K562 (cell line): ENCODE results near the gene OR52J3. TPM values are rescaled to one million over a fixed set of nuclear protein-coding genes. Genes with fewer than 3 reads are reported as not detected.

Experiments used
- ATAC-seq: fragments of 200-7000 bp; cut with Tn5 transposase; 3 replicates; pipeline ENCODE4 v1.9.1; 2020; ENCODE audit warnings: moderate library complexity
- BruUV-seq: library from RNA; stranded (reverse); fragments of 400-500 nt; replicated peaks from 2 replicates; lab custom pipeline; 2021; lab: Mats Ljungman, UMichigan
- CTCF ChIA-PET: fragments of 300-600 bp; formaldehyde crosslinking; extraction: SDS; loops from one replicate; lab custom pipeline; 2021; ENCODE audit warnings: low intra/inter-chr PET ratio; lab: Yijun Ruan, JAX
- POLR2A ChIA-PET: fragments of 300-600, 350-650 bp; sonication (Branson Sonifier 250); formaldehyde crosslinking; extraction: SDS; loops from one replicate; lab custom pipeline; 2021; ENCODE audit warnings: antibody characterized with exemption, inconsistent platforms; lab: Yijun Ruan, JAX
- DNase-seq, 4 experiments: peaks; one replicate each; pipeline versions ENCODE4 v3.0.0 to v3.0.0-alpha.2; 2011 to 2018; ENCODE audit warnings: low spot score in 3 of 4, mixed read lengths in 3 of 4; ENCODE audit errors: extremely low read depth in 1 of 4
- FAIRE-seq: peaks from 2 replicates; lab custom pipeline; 2011; peaks lifted over from hg19 to GRCh38; lab: Jason Lieb, UNC
- H2AFZ ChIP-seq: 2 replicates; pipeline ENCODE4 v1.6.0; 2011; ENCODE audit warnings: low read depth, low read length, control low read depth, inconsistent platforms
- H3K27ac ChIP-seq: fragments of 200-600 bp; 3 replicates; pipeline ENCODE4 v1.8.0; 2011; ENCODE audit warnings: low read depth, mild to moderate bottlenecking, control low read depth, inconsistent platforms, low read length, moderate library complexity, mixed read lengths; ENCODE audit errors: extremely low read depth
- H3K27me3 ChIP-seq, 2 experiments: fragments of 300-600 bp in 1 of 2; 2 replicates in 1 of 2; 3 replicates in 1 of 2; pipeline versions ENCODE4 v1.6.0 to v1.8.0; 2011; ENCODE audit warnings: inconsistent platforms in 2 of 2, low read length in 2 of 2, mild to moderate bottlenecking in 1 of 2, mixed read lengths in 1 of 2, moderate library complexity in 1 of 2; ENCODE audit not compliant: control insufficient read depth in 2 of 2, insufficient read depth in 2 of 2
- H3K36me3 ChIP-seq: fragments of 300-600 bp; 3 replicates; pipeline ENCODE4 v1.8.0; 2011; ENCODE audit warnings: mild to moderate bottlenecking, low read length, inconsistent platforms; ENCODE audit not compliant: control insufficient read depth, insufficient read depth
- H3K4me1 ChIP-seq, 2 experiments: fragments of 200-600 bp in 1 of 2; replicated peaks in 1 of 2; 2 replicates in 1 of 2; 3 replicates in 1 of 2; pipeline versions ENCODE4 v1.5.1 to v1.8.0; 2011; ENCODE audit warnings: inconsistent platforms in 2 of 2, low read length in 2 of 2, mild to moderate bottlenecking in 1 of 2, mixed read lengths in 1 of 2, moderate library complexity in 1 of 2; ENCODE audit not compliant: control insufficient read depth in 2 of 2, insufficient read depth in 2 of 2
- H3K4me2 ChIP-seq: 2 replicates; pipeline ENCODE4 v1.6.1; 2011; ENCODE audit warnings: low read length, control low read depth, inconsistent platforms, mixed read lengths; ENCODE audit not compliant: insufficient read depth
- H3K4me3 ChIP-seq: fragments of 200-600 bp; sonication (generic), shearing (Covaris generic); 2 replicates; pipeline ENCODE4 v1.5.1; 2016; ENCODE audit warnings: control low read depth, inconsistent platforms
- H3K79me2 ChIP-seq: fragments of 200-600 bp; 3 replicates; pipeline ENCODE4 v1.8.0; 2011; ENCODE audit warnings: low read length, inconsistent platforms; ENCODE audit not compliant: control insufficient read depth, insufficient read depth
- H3K9ac ChIP-seq, 2 experiments: 2 replicates each; pipeline versions ENCODE4 v1.6.0 to v1.6.1; 2011; ENCODE audit warnings: low read depth in 2 of 2, low read length in 2 of 2, control low read depth in 1 of 2, inconsistent platforms in 1 of 2, mild to moderate bottlenecking in 1 of 2, mixed read lengths in 1 of 2; ENCODE audit not compliant: insufficient read depth in 1 of 2
- H3K9me1 ChIP-seq: one replicate; pipeline ENCODE4 v1.6.0; 2011; ENCODE audit warnings: inconsistent platforms, mild to moderate bottlenecking, low read length, moderate library complexity; ENCODE audit not compliant: control insufficient read depth, insufficient read depth
- H3K9me3 ChIP-seq: replicated peaks from 2 replicates; pipeline ENCODE4 v1.5.1; 2011; ENCODE audit warnings: low read depth, low read length, inconsistent platforms; ENCODE audit not compliant: control insufficient read depth, insufficient read depth
- H4K20me1 ChIP-seq: replicated peaks from 2 replicates; pipeline ENCODE4 v1.6.1; 2011; ENCODE audit warnings: low read length, inconsistent platforms, mixed read lengths; ENCODE audit not compliant: control insufficient read depth, insufficient read depth
- GTF3C2 ChIP-seq: IDR thresholded peaks from 3 replicates; pipeline ENCODE4 v1.6.1; 2011; ENCODE audit warnings: borderline replicate concordance, mild to moderate bottlenecking, moderate library complexity; ENCODE audit not compliant: insufficient read length; ENCODE audit errors: extremely low read depth
- MCM5 ChIP-seq: fragments of 450-650 bp; IDR thresholded peaks from 2 replicates; pipeline ENCODE4 v1.6.1; 2016; ENCODE audit warnings: low read depth
- ZNF561 ChIP-seq: fragments of 450-650 bp; formaldehyde crosslinking; conservative IDR thresholded peaks from 2 replicates; pipeline ENCODE4 v1.4.0; 2020; ENCODE audit warnings: mild to moderate bottlenecking, moderate library complexity
- WGBS: fragments of 100-300 bp; shearing (Covaris generic); methylation state at CpG from one replicate; pipeline ENCODE4 v1.1.6; 2016; ENCODE audit warnings: low coverage, mixed read lengths; ENCODE audit not compliant: insufficient coverage; ENCODE audit errors: missing lambda C conversion rate; 5-methylcytosine and 5-hydroxymethylcytosine counted together
- in situ Hi-C: fragments of 300-500 bp; cut with MboI; formaldehyde crosslinking; loops from 4 replicates; pipeline ENCODE4 v1.15.0; 2018; ENCODE audit warnings: inconsistent platforms, mixed read lengths
- intact Hi-C: fragments of 100-400 bp; cut with micrococcal nuclease; formaldehyde crosslinking; loops from 2 replicates; pipeline ENCODE4 v1.14.2; 2022
- polyA plus RNA-seq, 8 experiments: library from polyadenylated mRNA; depleted of rRNA in 4 of 8; stranded (reverse) in 5 of 8; unstranded in 3 of 8; fragments of >200 nt; fragmentation: Nextera tagmentation in 2 of 8; fragmentation: Illumina TruSeq in 1 of 8; extraction: Ambion mirVana in 2 of 8; extraction: Trizol in 1 of 8; gene quantifications; 2 replicates each; pipeline versions ENCODE4 v1.2.1 to v1.2.3, GENCODE V29; 2011 to 2014; ENCODE audit warnings: inconsistent platforms in 1 of 8, missing spikeins in 1 of 8
- total RNA-seq, 7 experiments: library from RNA; depleted of rRNA in 6 of 7; stranded (reverse); fragments of >200 nt in 6 of 7; fragmentation: Illumina TruSeq in 2 of 7; extraction: Trizol in 2 of 7; gene quantifications; 2 replicates each; pipeline versions ENCODE4 v1.2.1 to v1.2.3, GENCODE V29; 2011 to 2021; ENCODE audit warnings: low replicate concordance in 1 of 7
- TF ChIP-seq, protein P1 (sequence below): IDR thresholded peaks from 2 replicates; pipeline ENCODE4 v1.6.1; 2014; ENCODE audit warnings: antibody characterized with exemption
- TF ChIP-seq, protein P2 (sequence below): fragments of 450-650 bp; formaldehyde crosslinking; IDR thresholded peaks from 2 replicates; pipeline ENCODE4 v1.4.0; 2020; ENCODE audit warnings: mild to moderate bottlenecking

The OR52J3 gene
- total and polyA plus RNA-seq, 9 of the 15 experiments (the other 6 are each of a cell fraction or from before 2014, with no cell fraction given) = not detected

GRCh38 chr11:5059391-5059790 is 13.1 kb downstream of the OR52J3 start, which contains the start of gene OR52E2:
OR52E2 (minus strand) TSS chr11:5059627; CDS start chr11:5059627, 0 bp downstream.
- no peak within 1 kb of the TSS for H3K4me2 ChIP-seq
- no peaks in the 10 kb centered on the region for H3K4me1 ChIP-seq
- in situ Hi-C loops = no loop called here
- intact Hi-C loops = no loop called here
- no TSS peak for BruUV-seq
- no peaks in the 10 kb centered on the region for H3K36me3 ChIP-seq
- peak within 1 kb of the TSS; percentile 37; the same call in 1 of the 2 replicates for H2AFZ ChIP-seq
- 0% methylated on average over 3 of the region's 3 CpGs for whole genome bisulfite sequencing
- H3K9me3 ChIP-seq = no peaks in the 10 kb centered on the region
- POLR2A ChIA-PET = no interaction called here
- CTCF ChIA-PET = no interaction called here
- H3K27me3 ChIP-seq = peaks cover 3 to 8% of the 10 kb centered on the region in 2 experiments; a peak in 3 of 5 replicates
- no peak for FAIRE-seq
- H3K27ac ChIP-seq = no peak within 1 kb of the TSS
- ATAC-seq = no peak
- no peak for TF ChIP-seq GTF3C2
- no peak for TF ChIP-seq ZNF561 (CRISPR knock-in tag)
- TF ChIP-seq, protein P1, sequence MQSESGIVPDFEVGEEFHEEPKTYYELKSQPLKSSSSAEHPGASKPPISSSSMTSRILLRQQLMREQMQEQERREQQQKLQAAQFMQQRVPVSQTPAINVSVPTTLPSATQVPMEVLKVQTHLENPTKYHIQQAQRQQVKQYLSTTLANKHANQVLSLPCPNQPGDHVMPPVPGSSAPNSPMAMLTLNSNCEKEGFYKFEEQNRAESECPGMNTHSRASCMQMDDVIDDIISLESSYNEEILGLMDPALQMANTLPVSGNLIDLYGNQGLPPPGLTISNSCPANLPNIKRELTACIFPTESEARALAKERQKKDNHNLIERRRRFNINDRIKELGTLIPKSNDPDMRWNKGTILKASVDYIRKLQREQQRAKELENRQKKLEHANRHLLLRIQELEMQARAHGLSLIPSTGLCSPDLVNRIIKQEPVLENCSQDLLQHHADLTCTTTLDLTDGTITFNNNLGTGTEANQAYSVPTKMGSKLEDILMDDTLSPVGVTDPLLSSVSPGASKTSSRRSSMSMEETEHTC = no peak
- TF ChIP-seq, protein P2, sequence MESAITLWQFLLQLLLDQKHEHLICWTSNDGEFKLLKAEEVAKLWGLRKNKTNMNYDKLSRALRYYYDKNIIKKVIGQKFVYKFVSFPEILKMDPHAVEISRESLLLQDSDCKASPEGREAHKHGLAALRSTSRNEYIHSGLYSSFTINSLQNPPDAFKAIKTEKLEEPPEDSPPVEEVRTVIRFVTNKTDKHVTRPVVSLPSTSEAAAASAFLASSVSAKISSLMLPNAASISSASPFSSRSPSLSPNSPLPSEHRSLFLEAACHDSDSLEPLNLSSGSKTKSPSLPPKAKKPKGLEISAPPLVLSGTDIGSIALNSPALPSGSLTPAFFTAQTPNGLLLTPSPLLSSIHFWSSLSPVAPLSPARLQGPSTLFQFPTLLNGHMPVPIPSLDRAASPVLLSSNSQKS (CRISPR knock-in tag) = no peak
- TF ChIP-seq MCM5 = no peak
- H3K79me2 ChIP-seq = no peaks in the 10 kb centered on the region
- no peaks in the 10 kb centered on the region for H4K20me1 ChIP-seq
- H3K4me3 ChIP-seq = no peak within 1 kb of the TSS
- H3K9ac ChIP-seq = no peak within 1 kb of the TSS
- DNase-seq = no peak
- no peaks in the 10 kb centered on the region for H3K9me1 ChIP-seq
